K562 (cell line): ENCODE data around the gene RCOR1.

Experiments used
- ATF3 ChIP-seq, 2 experiments: fragments of 450-650 bp in 1 of 2; sonication (generic) in 1 of 2; formaldehyde crosslinking in 1 of 2; IDR thresholded peaks in 1 of 2; conservative IDR thresholded peaks in 1 of 2; 2 replicates each; pipeline versions ENCODE4 v1.6.1 to v1.8.1; 2016 to 2023; ENCODE audit warnings: mild to moderate bottlenecking in 2 of 2, moderate library complexity in 2 of 2, inconsistent platforms in 1 of 2, missing genetic modification reagents in 1 of 2
- HOMEZ ChIP-seq: fragments of 250-450 bp; sonication (Bioruptor Pico); IDR thresholded peaks from 2 replicates; pipeline ENCODE4 v1.4.0; 2020; ENCODE audit warnings: mild to moderate bottlenecking, moderate library complexity
- POLR2AphosphoS5 ChIP-seq: IDR thresholded peaks from 2 replicates; pipeline ENCODE4 v1.6.1; 2011; ENCODE audit warnings: mild to moderate bottlenecking, low read depth, low read length, moderate library complexity; ENCODE audit not compliant: control insufficient read depth, insufficient read depth
- PREB ChIP-seq: sonication (generic); formaldehyde crosslinking; IDR thresholded peaks from 2 replicates; pipeline ENCODE4 v1.8.1; 2023; ENCODE audit warnings: mild to moderate bottlenecking, missing genetic modification reagents
- REST ChIP-seq, 2 experiments: fragments of 450-650 bp; formaldehyde crosslinking in 1 of 2; IDR thresholded peaks; 2 replicates each; pipeline versions ENCODE4 v1.4.0 to v1.6.1; 2014 to 2020; ENCODE audit warnings: mild to moderate bottlenecking in 2 of 2, borderline replicate concordance in 1 of 2, low read depth in 1 of 2
- TCFL5 ChIP-seq: fragments of 250-450 bp; sonication (Bioruptor Pico); conservative IDR thresholded peaks from 2 replicates; pipeline ENCODE4 v1.6.1; 2021; ENCODE audit warnings: mild to moderate bottlenecking, moderate library complexity, matching md5 sums
- YY1 ChIP-seq, 3 experiments: IDR thresholded peaks; 2 replicates each; pipeline ENCODE4 v1.6.1; 2011; ENCODE audit warnings: low read length in 2 of 3, mild to moderate bottlenecking in 2 of 3, moderate library complexity in 2 of 3, borderline replicate concordance in 1 of 3, control low read depth in 1 of 3, low read depth in 1 of 3; ENCODE audit not compliant: insufficient read depth in 3 of 3, insufficient replicate concordance in 2 of 3, control insufficient read depth in 1 of 3, insufficient read length in 1 of 3; ENCODE audit errors: extremely low read depth in 1 of 3
- ZFP1 ChIP-seq: fragments of 450-650 bp; formaldehyde crosslinking; IDR thresholded peaks from 2 replicates; pipeline ENCODE4 v1.4.0; 2020; ENCODE audit warnings: mild to moderate bottlenecking, mixed read lengths

GRCh38 chr14:102606296-102606695 is 13.8 kb downstream of the RCOR1 start:
- no peak for TF ChIP-seq HOMEZ
- TF ChIP-seq REST (IDR thresholded peaks at IDR 0.05; ENCODE audit: borderline replicate concordance), result no peak
- TF ChIP-seq REST (CRISPR knock-in tag; IDR thresholded peaks at IDR 0.05; ENCODE audit: low read depth), result no peak
- TF ChIP-seq ZFP1 (CRISPR knock-in tag), result no peak
- TF ChIP-seq YY1 (IDR thresholded peaks at IDR 0.05; ENCODE audit: borderline replicate concordance in 1 of 3, control insufficient read depth in 1 of 3, extremely low read depth in 1 of 3, insufficient read depth in 3 of 3, insufficient read length in 1 of 3, insufficient replicate concordance in 2 of 3, low read depth in 1 of 3, low read length in 2 of 3), result no peak
- TF ChIP-seq PREB, result no peak
- no peak for TF ChIP-seq POLR2AphosphoS5
- TF ChIP-seq ATF3 (IDR thresholded peaks at IDR 0.05), result no peak
- no peak for TF ChIP-seq ATF3 (CRISPR knock-in tag; conservative IDR thresholded peaks at IDR 0.05)
- TF ChIP-seq TCFL5 (CRISPR knock-in tag), result no peak
